Karpas-422 (cell line): ENCODE measurements around the gene VWA5B1. TPM values are rescaled to one million over a fixed set of nuclear protein-coding genes. Genes with fewer than 3 reads are reported as not detected.
"Not testable (repeated sequence)": the region's sequence is repeated elsewhere in the genome, so short reads cannot be mapped to it uniquely, and the experiment has no call there.

ENCODE experiments used
- DNase-seq: peaks from one replicate; pipeline ENCODE4 v3.0.0-alpha.2; 2015
- H2AFZ ChIP-seq: fragments of 200-600 bp; sonication (generic); 2 replicates; pipeline ENCODE4 v1.6.1; 2014; ENCODE audit warnings: antibody characterized with exemption, low read length, mixed read lengths
- H3K27ac ChIP-seq: fragments of 200-600 bp; sonication (generic); 2 replicates; pipeline ENCODE4 v1.5.1; 2014; ENCODE audit warnings: mild to moderate bottlenecking, low read length, moderate library complexity
- H3K27me3 ChIP-seq: fragments of 200-600 bp; sonication (generic); 2 replicates; pipeline ENCODE4 v1.6.1; 2014; ENCODE audit warnings: low read length, mixed read lengths
- H3K36me3 ChIP-seq: fragments of 200-600 bp; sonication (generic); 2 replicates; pipeline ENCODE4 v1.6.1; 2014; ENCODE audit warnings: low read length, mixed read lengths; ENCODE audit not compliant: insufficient read depth
- H3K4me1 ChIP-seq: fragments of 200-600 bp; sonication (generic); 2 replicates; pipeline ENCODE4 v1.6.1; 2014; ENCODE audit warnings: mild to moderate bottlenecking, low read length, mixed read lengths
- H3K4me2 ChIP-seq: fragments of 200-600 bp; sonication (generic); 2 replicates; pipeline ENCODE4 v1.6.1; 2014; ENCODE audit warnings: low read length, low read depth, mild to moderate bottlenecking; ENCODE audit not compliant: poor library complexity, severe bottlenecking
- H3K4me3 ChIP-seq: fragments of 200-600 bp; sonication (generic); 2 replicates; pipeline ENCODE4 v1.5.1; 2014; ENCODE audit warnings: mild to moderate bottlenecking, antibody characterized with exemption, low read length, mixed read lengths
- H3K79me2 ChIP-seq: fragments of 200-600 bp; sonication (generic); 2 replicates; pipeline ENCODE4 v1.6.1; 2014; ENCODE audit warnings: mild to moderate bottlenecking, low read length, mixed read lengths
- H3K9ac ChIP-seq: fragments of 200-600 bp; sonication (generic); 2 replicates; pipeline ENCODE4 v1.6.0; 2014; ENCODE audit warnings: low read length
- H3K9me2 ChIP-seq: fragments of 200-600 bp; sonication (generic), shearing (Covaris generic); replicated peaks from 2 replicates; pipeline ENCODE4 v1.6.0; 2014; ENCODE audit warnings: mild to moderate bottlenecking, low read length, moderate library complexity; ENCODE audit not compliant: insufficient read depth
- H3K9me3 ChIP-seq: fragments of 300-700, 200-600 bp; sonication (generic); 2 replicates; pipeline ENCODE4 v1.6.1; 2014; ENCODE audit warnings: low read length, mixed read lengths
- H4K20me1 ChIP-seq: fragments of 200-600 bp; sonication (generic); 2 replicates; pipeline ENCODE4 v1.6.1; 2014; ENCODE audit warnings: mild to moderate bottlenecking, antibody characterized with exemption, low read length, low read depth; ENCODE audit not compliant: insufficient read depth
- total RNA-seq: library from RNA; depleted of rRNA; stranded (reverse); fragments of >200 nt; shearing (Covaris generic); gene quantifications from 2 replicates; pipeline ENCODE4 v1.2.3, GENCODE V29; 2014; ENCODE audit warnings: low replicate concordance

The VWA5B1 gene
- total RNA-seq, 1 experiment from 2014 or later: not detected

DNA sequence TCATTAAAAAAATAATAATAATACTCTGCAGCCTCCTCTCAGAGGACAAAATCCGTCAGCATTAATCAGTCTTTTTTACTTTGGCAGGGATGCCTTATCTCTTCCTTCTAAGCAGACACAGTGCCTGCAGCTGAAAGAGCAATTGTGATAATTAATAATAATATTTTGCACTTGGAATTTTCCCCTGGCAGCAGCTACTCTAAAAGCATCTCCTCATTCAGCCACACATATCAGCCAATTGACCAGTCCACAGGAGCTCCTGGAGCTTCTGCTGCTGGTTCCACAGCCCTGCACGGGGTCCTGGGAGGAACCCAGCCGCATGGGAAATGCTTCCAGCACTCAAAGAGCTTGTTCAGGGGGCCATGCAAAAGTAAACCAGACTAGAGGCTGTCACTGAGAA lies 31.0 kb upstream of the VWA5B1 start:
- H4K20me1 ChIP-seq: no peaks in the 10 kb centered on the region
- no peaks in the 10 kb centered on the region for H3K36me3 ChIP-seq
- H3K9me2 ChIP-seq: no peaks in the 10 kb centered on the region
- DNase-seq: no peak
- H3K9me3 ChIP-seq: no peaks in the 10 kb centered on the region
- H2AFZ ChIP-seq: no peak overlapping the region
- H3K9ac ChIP-seq: no peak overlapping the region
- peaks cover 6% of the 10 kb centered on the region for H3K4me1 ChIP-seq
- H3K27ac ChIP-seq: no peak overlapping the region
- no peaks in the 10 kb centered on the region for H3K79me2 ChIP-seq
- H3K27me3 ChIP-seq: no peaks in the 10 kb centered on the region
- no peak overlapping the region for H3K4me2 ChIP-seq
- H3K4me3 ChIP-seq: no peak overlapping the region

DNA sequence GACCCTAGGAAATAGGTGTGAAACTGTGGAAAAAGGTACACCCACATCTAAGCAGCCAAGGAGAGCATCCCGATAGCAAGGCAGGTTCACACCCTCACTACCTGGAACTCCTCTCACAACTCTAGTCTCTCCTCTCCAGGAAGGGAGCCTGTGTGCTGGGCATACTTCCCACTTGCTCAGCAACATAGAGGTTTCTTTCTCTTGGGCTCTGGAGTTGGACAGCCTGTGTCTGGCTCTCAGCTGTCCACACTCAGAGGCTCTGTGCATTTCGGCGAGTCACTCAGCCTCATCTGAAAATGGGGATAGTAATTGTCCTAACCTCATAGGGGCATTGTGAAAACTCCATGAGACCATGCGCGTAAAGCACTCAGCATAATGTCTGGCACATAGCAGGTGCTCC lies 29.6 kb upstream of the VWA5B1 start:
- Histone ChIP-seq H2AFZ (no peak overlapping the region), H3K27ac (no peak overlapping the region), H3K4me1 (peaks cover under 1% of the 10 kb centered on the region), H3K4me2 (no peak overlapping the region), H3K9ac (no peak overlapping the region), H3K9me2 (no peaks in the 10 kb centered on the region), H3K36me3 (no peaks in the 10 kb centered on the region), H4K20me1 (no peaks in the 10 kb centered on the region), H3K4me3 (no peak overlapping the region), H3K79me2 (no peaks in the 10 kb centered on the region), H3K27me3 (no peaks in the 10 kb centered on the region), H3K9me3 (no peaks in the 10 kb centered on the region)
- DNase-seq: no peak

DNA sequence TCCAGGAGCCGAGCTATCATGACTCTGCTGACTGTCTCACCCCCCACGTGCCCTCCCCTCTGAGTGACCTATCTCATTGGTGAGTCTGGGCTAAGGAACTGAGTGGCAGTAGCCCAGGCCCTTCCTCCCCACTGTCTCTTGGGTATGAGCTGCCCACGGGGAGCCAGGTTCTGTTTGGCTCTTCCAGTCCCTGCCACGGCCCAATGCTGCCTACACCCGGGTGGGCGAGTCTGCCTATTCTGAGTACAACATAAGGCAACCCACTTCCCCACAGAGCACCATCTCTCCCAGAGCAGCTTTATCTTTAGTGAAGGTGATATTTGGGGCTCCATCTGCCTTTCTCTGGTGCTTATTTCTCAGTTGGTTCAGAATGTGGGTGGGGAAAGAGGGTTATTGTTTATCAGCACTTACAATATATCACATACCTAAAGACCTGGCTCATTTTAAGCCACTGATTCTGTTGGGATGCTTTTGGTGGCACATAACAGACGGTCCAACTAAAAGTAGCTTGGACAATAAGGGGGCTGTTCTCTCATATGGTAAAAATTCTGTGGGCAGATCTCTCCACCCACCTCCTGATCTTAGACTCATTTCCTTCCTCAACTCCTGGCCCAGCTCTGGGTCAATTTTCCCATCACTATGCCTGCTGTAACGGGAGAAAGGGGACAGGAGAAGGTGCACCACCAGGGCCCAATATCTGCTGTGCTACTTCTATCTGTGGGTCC lies 27.7 kb upstream of the VWA5B1 start:
- Histone ChIP-seq H3K27me3 (no peaks in the 10 kb centered on the region), H3K27ac (no peak overlapping the region), H2AFZ (no peak overlapping the region)

DNA sequence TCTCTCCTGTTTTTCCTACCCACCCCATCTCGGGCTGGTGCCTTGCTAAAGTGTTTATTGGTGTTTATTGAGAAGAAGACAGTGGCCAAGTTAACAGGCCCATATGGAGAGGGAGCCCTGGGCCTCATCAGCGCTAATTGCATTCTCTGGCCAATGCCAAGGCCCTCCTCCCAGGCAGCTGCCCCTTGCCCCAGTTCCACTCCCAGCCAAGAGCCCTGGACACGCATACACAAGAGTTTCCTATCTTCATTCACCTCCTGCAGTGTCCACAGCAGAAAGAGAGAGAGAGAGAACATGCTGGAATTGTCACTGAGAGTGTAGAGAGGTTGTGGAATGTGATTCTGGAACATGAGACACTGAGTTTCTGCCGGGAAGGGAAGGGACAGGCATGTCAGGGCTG lies 25.4 kb upstream of the VWA5B1 start:
- Histone ChIP-seq H2AFZ (no peak overlapping the region), H3K27me3 (no peaks in the 10 kb centered on the region), H4K20me1 (no peaks in the 10 kb centered on the region), H3K4me2 (no peak overlapping the region), H3K27ac (no peak overlapping the region), H3K36me3 (no peaks in the 10 kb centered on the region), H3K9ac (no peak overlapping the region), H3K4me1 (no peaks in the 10 kb centered on the region), H3K9me3 (no peaks in the 10 kb centered on the region), H3K4me3 (no peak overlapping the region), H3K79me2 (no peaks in the 10 kb centered on the region), H3K9me2 (no peaks in the 10 kb centered on the region)
- no peak for DNase-seq

More for the DNA sequence above, 27.7 kb upstream of the VWA5B1 start:
- Histone ChIP-seq H3K4me3 (no peak overlapping the region), H3K79me2 (no peaks in the 10 kb centered on the region), H3K9me3 (no peaks in the 10 kb centered on the region), H3K36me3 (no peaks in the 10 kb centered on the region), H3K9me2 (no peaks in the 10 kb centered on the region), H3K4me1 (no peaks in the 10 kb centered on the region), H4K20me1 (no peaks in the 10 kb centered on the region), H3K9ac (no peak overlapping the region), H3K4me2 (no peak overlapping the region)
- no peak for DNase-seq

DNA sequence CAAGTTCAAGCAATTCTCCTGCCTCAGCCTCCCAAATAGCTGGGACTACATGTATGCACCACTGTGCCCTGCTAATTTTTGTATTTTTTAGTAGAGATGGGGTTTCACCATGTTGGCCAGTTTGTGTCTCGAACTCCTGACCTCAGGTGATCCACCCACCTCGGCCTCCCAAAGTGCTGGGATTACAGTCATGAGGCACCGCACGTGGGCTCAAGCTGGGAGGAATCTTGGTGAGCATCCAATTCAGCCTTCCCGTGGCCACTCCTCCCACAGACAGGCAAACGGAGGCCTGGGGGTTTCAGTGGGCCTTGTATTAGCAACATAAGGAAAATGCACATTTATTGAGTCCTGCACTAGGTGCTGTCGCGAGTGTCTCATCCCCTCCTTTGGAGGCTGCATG lies 24.5 kb upstream of the VWA5B1 start:
- Histone ChIP-seq H3K4me2 (no peak overlapping the region), H3K9me3 (no peaks in the 10 kb centered on the region), H4K20me1 (no peaks in the 10 kb centered on the region), H3K79me2 (no peaks in the 10 kb centered on the region), H3K4me3 (no peak overlapping the region), H3K27ac (no peak overlapping the region), H3K4me1 (no peaks in the 10 kb centered on the region), H3K9ac (no peak overlapping the region), H3K27me3 (no peaks in the 10 kb centered on the region), H2AFZ (no peak overlapping the region), H3K9me2 (no peaks in the 10 kb centered on the region), H3K36me3 (no peaks in the 10 kb centered on the region)
- no peak for DNase-seq

DNA sequence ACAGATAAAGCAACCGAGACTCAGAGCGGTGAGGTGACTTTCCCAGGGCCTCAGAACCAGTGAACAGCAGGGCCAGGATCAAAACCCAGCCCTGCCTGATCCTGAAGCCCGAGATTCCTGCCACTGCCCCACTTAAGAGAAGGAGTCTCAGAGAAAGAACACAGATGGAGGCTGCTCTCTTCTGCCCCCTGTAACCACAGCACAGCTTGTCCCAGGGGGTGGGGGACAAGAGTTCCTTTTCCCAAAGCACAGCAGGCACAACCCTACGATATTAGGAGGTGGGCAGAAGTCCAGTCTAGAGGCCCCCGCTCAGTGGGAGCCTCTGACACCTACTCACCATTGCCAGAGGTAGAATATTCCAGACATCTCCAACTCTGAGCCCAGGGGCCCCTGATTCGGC lies 24.0 kb upstream of the VWA5B1 start:
- no peak overlapping the region for H2AFZ ChIP-seq

DNA sequence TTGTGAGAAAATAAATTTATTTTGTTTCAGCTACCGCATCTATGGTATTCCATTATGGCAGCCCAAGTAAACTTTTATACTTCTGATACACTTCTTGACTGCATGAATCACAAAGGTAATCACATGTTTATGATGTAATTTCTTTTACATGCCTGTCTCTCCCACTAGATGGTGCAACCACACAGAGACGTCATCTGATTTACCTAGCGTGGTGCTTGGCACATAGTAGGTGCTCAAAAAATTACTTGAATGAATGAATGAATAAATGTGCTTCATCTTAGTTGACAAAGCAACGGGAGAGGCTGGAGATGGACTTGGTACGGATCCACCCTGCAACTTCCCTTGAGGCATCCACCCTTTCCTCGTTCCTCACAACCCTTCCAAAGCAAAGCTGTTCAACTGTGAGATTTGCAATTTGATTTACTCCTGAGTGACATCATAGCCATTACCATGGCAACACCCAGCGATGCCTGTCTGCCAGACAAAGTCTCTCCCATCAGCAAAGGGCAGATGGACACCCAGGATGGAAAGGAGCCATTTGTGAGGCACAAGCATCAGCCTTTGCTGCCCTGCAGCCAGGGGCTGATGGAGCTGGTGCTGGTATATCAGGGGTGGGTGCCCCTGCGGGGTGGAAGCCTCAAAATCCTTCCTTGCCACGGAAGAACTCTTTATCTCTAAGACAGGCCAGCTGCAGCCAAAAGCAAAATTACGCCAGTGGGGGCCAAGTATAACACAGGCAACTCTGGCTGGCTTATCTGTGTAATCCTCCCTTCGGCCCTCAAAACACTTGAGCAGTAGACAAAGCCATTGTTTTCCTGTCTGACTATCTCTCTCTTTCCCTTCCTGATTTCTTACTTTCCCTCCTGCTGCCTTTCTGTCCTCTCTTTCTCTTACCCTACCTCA lies 18.9 kb upstream of the VWA5B1 start:
- Histone ChIP-seq H3K4me1 (no peaks in the 10 kb centered on the region), H2AFZ (no peak overlapping the region), H4K20me1 (no peaks in the 10 kb centered on the region), H3K27ac (no peak overlapping the region), H3K36me3 (no peaks in the 10 kb centered on the region), H3K79me2 (no peaks in the 10 kb centered on the region), H3K4me3 (no peak overlapping the region), H3K4me2 (no peak overlapping the region), H3K9me3 (no peaks in the 10 kb centered on the region), H3K9me2 (no peaks in the 10 kb centered on the region), H3K27me3 (no peaks in the 10 kb centered on the region), H3K9ac (no peak overlapping the region)
- no peak for DNase-seq

More for the DNA sequence above, 24.0 kb upstream of the VWA5B1 start:
- H3K79me2 ChIP-seq: no peaks in the 10 kb centered on the region
- H3K27me3 ChIP-seq: no peaks in the 10 kb centered on the region
- H3K9me3 ChIP-seq: no peaks in the 10 kb centered on the region
- no peak overlapping the region for H3K27ac ChIP-seq
- H3K9me2 ChIP-seq: no peaks in the 10 kb centered on the region
- H3K9ac ChIP-seq: no peak overlapping the region
- H3K36me3 ChIP-seq: no peaks in the 10 kb centered on the region
- H4K20me1 ChIP-seq: no peaks in the 10 kb centered on the region
- no peak overlapping the region for H3K4me2 ChIP-seq
- no peak for DNase-seq
- no peaks in the 10 kb centered on the region for H3K4me1 ChIP-seq
- no peak overlapping the region for H3K4me3 ChIP-seq

DNA sequence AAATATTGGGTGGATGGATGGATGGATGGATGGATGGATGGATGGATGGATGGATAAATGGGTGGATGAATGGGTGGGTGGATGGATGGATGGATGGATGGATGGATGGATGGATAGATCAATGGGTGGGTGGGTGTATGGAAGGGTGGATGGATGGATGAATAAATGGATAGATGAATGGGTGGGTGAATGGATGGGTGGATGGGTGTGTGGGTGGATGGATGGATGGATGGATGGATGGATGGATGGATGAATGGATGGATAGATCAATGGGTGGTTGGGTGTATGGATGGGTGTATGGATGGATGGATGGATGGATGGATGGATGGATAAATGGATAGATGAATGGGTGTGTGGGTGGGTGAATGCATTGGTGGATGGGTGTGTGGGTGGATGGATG lies 17.0 kb upstream of the VWA5B1 start:
- H2AFZ ChIP-seq, H4K20me1 ChIP-seq, H3K4me3 ChIP-seq, H3K36me3 ChIP-seq, H3K27me3 ChIP-seq, H3K9me2 ChIP-seq, DNase-seq, H3K4me2 ChIP-seq, H3K9ac ChIP-seq, H3K9me3 ChIP-seq, H3K27ac ChIP-seq, H3K79me2 ChIP-seq: not testable (repeated sequence)
- peaks cover 13% of the 10 kb centered on the region for H3K4me1 ChIP-seq
